NT2/D1 (cell line): ENCODE results near the gene CAD.

Source experiments
- SUZ12 ChIP-seq: IDR thresholded peaks from 2 replicates; pipeline ENCODE4 v1.6.1; 2011; ENCODE audit not compliant: insufficient read length, insufficient read depth; ENCODE audit errors: extremely low read depth
- YY1 ChIP-seq: IDR thresholded peaks from 2 replicates; pipeline ENCODE4 v1.6.1; 2011; ENCODE audit not compliant: insufficient read length, insufficient read depth
- ZNF274 ChIP-seq: IDR thresholded peaks from 2 replicates; pipeline ENCODE4 v1.6.1; 2011; ENCODE audit warnings: mild to moderate bottlenecking, low read depth, low read length

- TF ChIP-seq ZNF274 (no peak), SUZ12 (no peak), YY1 (no peak)
These were observed 6.2 kb downstream of the CAD start for GRCh38 chr2:27223416-27223815.
